ENCODE data around the gene BCAN.

BCAN gene

DNA sequence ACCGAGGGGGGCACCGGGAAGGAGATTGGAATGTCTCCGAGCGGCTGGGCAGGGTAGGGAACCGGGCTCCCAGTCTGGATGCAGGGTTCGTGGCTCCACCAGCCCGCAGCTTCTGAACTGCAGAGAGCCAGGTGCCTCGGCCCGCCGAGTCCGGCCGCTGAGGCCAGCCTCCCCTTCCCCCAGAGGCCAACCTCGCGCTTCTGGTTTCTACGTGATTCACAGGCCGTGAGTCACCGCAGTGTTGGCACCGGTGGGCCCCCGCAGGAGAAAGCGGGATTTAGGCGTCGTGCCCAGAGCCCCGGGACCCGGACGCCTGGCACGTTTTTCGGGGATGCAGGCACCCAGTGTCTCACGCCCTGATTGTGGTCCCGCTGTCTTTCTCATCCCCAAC is 63.0 kb downstream of the BCAN start:
- peak; percentile 81 for DNase-seq

DNA sequence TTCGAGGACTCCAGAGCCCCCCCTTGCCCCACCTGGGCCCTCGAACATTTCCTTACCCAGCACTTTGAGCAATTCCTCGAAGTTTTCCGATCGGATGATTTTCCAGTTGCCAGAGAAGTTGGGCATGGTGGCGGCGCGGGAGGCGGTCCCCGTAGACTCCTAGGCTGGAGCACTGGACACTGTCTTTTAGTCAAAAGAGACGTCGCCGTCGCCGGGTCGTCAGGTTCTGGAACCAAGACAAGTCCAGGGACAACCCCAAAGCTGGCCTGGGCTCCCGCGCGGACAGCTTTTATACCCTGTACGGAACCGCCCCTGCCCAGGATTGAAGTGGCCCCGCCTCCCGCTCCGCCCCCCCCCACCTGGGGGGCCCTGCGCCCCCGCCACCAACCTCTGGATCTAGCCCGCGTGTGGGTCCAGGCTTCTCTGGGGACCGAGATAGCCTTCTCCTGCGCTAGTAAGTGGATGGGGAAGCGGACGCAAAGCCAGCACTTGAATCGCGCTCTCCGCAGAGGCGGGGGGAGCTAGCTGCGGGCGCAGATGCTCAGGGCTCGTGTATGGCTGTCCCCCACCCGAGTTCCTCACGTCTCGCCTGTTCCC is 63.5 kb downstream of the BCAN start, which contains the start of gene CRABP2:
TSS of gene CRABP2 (minus strand) at position 263 of the 597 bp plus-strand sequence. CDS start at position 126, 137 bp downstream.
- DNase-seq = peak; percentile 68

DNA sequence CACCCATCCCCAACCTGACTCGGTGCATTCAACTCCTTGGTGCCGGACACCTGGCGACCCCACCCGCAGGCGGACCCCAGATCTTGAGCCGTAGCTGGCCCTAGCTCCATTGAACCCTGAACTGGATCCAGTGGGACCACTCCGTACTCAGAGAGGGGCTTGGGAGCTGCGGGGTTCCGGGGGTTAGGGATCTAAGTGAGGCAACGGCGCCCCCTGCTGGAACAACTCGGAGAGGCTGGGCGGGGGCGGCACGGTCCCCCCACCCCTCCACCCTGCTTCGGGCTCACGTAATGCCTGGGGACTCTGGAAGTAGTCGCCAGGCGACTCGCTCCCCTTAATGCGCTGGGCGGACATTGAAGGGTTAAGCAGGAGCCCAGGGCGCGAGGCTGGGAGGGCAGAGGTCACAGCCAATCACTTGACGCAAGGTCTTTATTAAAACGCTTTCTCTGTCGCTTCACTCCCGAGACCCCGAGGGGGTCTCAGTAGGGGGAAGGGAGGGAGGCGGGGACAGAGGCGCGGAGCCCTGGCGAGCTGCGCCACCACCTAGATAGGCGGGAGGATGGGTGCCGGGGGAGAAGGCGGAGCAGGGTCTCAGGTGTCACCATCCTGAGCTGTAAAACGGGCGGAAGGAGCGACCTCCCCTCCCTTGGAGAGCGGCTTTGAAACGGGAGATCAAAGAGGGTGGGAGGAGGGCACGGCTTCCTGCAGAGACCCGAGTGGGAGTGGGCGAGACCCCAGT is 64.2 kb downstream of the BCAN start:
- DNase-seq = peak; percentile 89

DNA sequence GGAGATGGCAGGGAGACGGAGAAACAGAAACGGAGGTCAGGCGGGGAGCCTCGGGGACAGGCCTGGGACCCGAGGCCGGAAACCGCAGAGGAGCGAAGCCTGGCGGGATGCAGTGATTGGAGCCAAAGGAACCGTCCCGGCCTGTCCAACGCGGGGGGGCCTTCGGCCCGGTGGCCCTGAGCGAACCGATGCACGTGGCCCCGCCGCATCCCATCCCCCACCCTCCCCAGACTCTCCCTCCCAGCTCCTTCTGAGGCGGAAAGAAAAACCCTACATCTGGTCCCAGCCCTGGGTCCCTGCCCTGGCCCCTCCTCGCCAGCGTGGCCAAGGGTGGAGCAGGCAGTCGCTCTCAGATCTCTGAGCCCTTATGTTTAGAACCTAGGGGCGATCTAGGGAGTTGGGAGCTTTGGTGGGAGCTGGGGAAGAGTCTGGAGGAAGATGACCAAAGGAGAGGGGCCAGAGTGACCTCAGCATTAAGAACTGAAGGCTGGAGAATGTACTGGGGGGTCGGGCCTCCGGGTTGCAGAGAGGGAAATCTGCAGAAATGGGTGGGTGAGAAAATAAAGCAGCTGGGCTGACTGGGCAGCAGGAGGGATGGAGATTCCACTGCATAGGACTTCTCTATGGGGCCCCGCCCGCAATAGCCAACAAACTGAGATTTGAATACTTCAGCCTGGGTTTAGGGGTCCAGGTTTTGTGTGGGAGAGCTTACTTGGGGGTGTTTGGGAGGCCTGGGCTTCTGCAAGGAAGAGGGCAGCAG is 64.9 kb downstream of the BCAN start:
- DNase-seq = no peak

DNA sequence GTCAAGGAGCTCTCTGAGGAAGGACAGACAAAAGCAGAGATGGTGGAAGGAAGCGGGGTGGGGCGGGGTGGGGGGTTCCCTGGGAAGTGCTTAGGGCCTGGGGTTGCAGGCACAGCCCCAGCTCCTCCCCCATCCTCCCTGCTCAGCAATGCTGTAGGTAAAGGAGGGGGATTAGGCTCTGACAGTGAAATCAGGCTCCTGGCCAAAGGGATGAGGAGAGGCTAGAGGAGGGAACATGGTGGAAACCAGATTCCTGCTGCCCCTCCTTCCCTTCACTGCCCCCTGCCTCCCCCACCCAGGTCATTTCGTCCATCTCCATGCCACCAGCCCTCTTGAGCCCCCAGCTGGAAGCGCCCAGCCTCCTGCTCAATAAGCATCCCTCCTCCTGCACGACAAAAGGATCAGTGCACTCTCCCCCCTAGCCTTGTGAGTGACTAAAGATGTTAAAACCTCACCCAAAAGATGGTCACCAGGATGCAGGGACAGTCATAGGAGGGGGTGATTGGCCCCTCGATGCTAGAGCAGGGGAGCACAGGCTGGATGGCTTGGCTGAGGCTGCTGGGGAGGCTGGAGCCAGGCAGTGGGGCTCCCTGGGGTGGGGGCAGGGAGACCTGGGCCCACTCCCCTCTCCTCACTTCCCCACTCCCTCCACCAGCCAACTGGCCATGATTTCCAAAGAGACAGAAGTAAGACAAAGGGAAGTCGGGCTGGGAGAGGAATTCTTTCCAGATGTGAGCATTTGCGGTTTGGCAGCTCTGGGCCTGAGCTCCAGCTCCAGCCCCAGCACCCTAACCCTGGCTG is 65.7 kb downstream of the BCAN start:
- no peak for DNase-seq

DNA sequence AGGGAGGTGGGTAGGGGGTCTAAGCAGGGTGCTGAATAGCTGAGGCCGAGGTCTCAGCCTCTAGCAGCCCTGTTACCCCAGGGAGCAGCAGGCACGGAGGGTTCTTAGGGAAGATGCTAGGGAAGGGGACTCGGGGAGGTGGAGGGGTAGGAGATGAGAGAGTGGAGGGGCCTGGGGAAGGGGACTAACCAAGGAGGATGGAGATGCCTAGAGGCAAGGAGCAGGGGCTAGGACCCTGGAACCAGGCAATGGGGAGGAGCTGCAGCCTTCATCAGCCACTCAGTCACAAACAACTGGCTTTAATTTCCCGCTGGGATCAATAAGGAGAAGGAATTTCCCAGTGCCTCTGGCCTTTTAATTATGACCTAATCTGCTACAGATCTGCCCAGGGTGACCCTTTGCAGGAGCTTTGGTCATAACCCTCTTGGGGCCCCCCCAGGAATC is 66.3 kb downstream of the BCAN start:
- no peak for DNase-seq

DNA sequence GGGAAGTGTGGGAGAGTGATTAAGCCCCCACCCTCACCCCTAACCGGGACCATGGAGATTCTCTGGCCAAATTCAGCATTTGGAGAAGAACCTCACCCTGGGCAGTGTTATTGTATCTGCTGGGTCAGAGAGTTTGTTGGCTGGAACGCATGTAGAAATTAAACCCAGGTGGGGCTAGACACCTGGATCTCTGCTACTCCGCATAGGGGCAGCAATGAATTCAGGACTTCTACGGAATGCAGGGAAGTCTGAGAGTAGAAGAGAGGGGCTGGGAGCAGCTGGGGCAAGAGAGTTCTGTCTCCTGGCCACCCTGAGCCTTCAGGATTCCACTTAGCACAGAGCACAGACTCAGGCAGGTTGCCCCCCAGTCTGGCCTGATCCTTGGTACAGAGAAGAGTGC is 67.1 kb downstream of the BCAN start:
- no peak for DNase-seq

Data from activated effector memory CD4-positive, alpha-beta T cell treated with anti-CD3 and anti-CD28 coated beads, Interleukin-2, amount 50 U/mL, for 16 hours (primary cell).